ENCODE results near the gene PIGQ.
A peak's percentile ranks its signal among the peaks of the same experiment; 100 is the strongest.

PIGQ gene

DNA sequence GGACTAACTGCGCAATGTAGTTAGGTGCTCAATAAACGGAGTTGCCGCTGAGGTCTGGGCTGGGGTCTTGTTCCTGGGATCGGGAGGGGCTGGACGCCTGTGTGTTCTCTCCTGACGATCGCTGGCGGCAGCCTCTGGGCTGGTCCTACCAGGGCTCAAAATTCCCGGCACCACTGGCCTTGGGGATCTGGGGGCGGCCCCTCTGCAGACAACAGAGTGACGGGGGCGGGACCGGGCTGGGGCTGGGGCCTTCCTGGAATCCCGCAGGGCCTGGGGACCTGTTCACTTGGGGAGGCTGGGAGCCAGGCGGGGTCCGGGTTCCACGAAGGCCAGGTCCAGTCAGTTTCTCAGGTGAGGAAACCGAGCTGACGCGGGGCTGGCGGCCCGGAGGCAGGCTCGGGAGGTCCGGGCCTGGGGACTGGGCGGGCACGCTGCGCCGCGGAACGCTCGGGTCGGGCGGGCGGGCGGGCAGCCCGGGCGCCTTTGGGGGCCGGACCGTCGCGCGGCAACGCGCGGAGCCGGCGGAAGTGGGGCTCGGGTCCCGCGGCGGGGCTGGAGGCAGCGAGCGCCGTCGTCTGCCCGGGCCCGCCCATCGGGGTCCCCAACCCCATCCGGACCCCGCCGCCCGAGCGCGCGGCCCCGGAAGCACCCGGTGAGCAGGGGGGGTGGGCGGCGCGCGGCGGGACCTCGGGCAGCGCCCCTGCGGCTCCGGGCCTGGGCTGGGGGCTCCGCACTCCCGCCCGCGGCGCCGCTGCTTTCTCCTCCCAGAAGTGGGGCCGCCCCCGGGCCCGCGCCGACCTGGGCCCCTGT lies at the start of gene PIGQ:
Gene PIGQ (plus strand): TSS at position 524 of the 810 bp plus-strand sequence. CDS start 4,107 bp downstream, outside the sequence.
- peak; percentile 21 for DNase-seq

DNA sequence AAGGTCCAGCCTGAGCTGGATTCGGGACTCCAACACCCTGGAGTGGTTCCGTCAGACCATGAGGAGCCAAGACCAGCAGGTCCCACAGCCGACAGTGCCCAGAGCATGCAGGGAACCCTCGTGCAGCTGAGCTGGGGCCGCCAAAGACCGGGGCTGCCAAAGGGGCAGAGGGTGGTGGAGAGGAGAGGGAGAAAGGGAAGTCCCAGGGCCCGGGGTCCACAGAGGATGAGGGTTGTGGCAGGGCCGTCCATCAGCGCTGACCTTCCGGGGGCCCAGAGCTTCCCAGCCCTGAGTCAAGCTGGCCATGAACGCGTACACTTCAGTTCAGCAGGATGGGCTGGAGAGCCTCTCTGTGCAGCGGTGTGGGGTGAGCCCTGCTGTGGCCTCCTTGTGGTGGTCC lies 48.9 kb upstream of the PIGQ start:
- DNase-seq: no peak

DNA sequence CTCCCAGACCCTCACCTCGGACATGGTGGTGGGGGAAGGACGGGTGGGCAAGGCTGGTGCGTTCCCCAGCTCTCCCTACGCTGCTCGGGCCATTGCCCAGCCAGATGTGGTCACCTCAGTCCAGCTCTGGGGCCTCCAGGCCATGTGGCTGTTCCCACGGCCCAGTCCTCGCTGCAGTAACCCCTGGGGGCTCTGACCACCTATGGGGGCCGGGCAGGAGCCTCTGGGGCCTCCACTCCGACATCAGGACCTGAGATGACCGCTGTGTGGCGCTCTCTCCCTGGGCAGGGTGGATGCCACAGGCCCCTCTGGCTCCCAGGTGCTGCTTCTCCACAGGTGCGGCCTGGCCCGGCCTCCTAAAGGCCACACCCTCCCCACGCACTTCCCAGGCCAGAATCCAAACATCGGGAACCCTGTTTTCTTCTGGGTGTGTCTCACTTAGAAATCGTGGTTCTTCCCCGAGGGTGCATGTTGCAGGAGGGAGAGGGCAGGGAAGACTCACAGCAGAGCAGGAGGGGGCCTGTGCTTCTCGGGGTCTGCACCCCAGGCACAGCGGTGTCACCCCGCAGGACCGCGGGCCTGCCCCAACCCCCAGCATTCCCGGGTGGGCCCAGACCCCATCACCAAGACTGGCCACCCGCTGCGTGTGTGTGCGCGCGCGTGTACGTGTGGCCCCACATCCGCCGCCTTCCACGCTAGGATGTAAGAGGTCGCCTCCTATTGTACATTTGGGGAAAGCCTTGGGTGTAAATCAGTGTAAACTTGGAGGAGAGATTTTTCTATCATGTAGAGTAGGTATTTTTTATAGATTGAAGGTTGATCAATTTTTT lies 48.2 kb upstream of the PIGQ start:
- no peak for DNase-seq

DNA sequence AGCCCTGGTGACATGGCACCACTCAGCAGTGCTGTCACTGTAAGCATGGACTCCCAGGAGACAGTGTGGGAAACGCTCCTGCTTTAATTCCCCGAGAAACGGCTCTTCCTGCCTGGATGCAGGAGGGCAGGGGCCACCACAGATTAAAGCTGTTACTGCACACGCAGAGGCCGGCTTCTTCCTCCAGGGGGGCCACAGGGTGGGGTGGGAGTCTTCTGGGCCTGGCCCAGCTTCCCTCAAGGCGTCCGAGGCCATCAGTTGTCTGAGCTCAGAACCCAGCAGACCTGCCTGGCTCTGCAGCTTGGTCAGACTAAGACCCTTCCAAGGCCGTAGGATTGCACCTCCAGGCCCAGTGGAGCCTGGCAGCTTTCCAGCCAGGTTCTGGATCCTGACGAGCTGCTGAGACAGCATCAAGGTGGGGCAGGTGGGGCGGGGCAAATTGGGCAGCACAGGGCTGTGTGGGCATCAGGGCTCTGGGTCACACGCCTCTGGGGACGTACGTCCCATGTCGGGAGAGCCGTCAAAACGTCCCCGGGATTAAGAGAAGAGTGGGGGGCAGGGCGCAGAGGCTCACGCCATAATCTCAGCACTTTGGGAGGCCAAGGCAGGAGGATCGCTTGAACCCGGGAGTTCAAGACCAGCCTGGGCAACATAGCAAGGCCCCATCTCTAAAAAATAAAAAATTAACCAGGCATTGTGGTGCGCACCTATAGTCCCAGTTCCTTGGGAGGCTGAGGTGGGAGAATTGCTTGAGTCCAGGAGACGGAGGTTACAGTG lies 47.3 kb upstream of the PIGQ start:
- DNase-seq: no peak

DNA sequence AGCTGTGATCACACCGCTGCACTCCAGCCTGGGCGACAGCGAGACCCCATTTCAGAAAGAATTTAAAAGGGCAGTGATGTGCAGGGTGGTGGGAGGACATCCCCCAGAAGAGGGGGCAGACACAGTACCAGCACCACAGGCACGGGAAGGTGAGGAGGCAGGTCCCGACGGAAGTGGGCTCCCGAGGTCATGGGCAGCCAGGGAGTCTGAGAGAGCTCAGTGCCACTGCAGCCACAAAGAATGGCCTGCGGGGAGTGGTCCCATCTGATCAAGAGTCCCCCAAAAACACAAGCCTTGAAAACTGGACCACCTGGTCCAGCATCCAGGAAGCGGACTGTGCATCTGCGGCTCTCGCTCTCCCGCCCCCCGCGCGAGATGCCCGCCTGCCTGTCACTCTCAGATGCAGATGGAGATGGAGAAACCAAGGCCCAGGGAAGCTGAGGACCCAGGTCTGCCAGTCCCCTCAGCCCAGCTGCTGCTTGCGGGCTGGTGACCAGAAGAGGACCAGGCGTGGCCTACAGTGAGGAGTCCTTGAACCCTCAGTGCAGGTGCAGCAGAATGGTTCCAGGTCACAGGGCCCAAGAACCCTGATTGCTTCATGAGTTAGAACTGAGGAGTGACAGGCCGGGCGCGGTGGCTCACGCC lies 46.5 kb upstream of the PIGQ start:
- no peak for DNase-seq

DNA sequence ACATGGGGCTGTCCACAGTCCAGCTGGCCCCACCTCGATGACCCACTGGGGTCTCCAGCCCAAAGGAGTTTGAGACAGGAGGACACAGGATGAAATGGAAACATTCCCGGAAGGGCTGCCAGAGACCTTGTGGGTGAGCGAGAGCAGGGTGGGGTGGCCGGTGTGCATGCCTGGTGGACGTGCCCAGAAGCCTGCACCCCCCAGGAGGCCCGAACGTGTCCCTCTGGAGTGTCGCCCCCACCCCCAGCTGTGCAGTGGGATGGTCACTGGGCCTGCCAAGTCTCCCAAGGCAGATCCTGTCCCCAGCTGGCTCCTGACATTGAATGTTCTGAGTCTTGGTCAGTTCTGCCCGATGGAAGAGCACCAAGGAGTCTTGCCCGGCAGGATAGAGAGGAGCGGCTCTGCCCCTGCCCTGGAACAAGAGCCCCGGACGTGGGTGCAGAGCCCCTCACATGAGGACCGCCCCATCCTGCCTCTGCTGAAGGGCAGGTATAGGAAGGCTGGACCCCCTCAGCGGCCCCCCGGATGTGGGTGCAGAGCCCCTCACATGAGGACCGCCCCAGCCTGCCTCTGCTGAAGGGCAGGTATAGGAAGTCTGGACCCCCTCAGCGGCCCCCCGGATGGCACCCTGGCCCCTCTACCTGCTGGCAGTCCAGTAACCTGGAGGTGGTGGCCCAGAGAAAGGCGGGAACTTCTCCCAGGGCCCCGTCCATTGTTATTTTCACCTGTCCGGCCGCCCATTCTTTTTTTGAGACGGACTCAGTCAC lies 45.3 kb upstream of the PIGQ start:
- no peak for DNase-seq

DNA sequence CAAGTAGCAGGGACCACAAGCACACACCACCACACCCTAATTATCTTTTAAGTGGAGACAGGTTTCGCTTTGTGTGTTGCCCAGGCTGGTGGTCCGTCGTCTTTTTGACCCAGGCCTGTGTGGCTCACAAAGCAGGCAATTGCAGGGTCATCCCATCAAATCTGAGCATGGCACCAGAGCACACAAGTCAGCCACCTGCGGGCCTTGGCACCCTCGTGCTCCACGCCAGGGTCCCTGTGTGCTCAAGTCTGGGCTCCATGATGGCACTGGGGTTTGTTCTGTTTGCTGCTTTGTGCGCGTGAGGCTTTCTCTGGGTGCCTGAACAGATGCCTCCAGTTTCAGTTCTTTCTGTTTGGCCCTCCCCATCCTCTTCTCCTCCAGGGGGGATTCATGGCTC lies 44.6 kb upstream of the PIGQ start:
- DNase-seq: no peak

DNA sequence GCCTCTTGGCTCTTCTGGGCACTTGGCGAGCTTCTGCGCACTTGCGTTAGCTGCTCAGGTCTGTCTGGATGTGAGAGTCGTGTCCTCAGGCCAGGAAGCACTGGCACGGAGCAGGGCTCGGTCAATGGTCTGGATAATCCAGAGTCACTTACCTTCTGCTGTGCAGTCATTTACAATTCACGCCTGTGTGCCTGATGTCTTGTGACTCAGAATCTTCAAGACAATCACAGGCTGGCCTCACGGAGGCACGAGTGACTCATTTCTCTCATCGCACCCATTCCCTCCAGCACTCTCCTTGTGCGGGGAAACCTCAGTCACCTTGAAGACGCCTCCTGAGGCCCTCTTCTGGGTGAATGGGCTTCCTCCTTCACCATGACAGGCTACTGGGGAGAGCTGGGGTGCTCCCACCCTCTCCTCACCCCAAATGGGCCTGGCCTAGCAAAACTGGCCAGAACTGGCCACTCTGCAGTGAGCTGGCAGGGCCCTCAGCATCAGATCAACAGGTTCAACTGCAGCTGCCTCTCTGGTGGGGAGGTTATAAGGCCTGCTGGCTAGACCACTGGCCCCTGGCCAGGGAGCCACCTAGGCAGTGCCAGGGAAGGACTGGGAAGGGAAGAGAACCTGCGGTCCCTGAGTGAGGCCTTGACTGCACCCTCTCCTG lies 44.1 kb upstream of the PIGQ start:
- no peak for DNase-seq

DNA sequence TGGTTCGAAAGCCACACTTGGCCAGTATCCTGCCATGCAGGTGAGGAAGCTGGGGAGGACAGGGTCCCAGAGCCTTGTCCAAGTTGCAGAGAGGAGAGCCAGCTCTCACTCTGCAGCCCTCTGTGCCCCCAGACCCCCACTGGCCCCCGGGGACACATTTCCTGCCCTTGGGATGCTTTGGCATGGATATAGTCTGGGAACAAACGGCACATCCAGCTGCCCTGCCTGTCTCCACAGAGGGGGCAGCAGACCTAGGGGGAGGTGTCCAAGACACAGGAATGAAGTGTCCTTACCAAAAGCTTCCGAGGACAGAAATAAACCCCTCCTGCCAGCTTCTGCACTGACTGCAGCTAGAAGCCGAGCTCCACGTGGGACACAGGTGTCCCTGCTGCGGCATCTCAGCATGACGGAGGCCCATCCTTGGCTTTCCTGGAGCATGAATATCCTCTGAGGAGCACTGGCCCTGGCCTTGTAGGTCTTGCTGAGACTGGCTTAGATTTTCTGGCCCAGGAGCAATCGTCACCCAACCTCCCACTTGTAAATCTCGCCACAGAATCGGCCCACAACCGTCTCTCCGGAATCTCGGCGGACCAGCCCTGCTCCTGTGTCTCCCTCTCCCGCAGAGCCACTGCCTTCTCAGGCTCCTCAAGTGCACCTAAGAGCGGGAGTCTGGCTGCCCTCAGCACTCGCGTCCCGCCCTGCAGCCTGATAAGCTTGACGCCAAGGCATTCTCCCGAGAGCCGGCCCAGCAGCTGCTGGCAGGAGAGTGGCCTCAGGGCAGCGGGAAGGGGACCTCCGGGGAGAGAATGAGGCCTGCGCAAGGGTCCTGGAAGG lies 43.4 kb upstream of the PIGQ start:
- DNase-seq: peak; percentile 25

DNA sequence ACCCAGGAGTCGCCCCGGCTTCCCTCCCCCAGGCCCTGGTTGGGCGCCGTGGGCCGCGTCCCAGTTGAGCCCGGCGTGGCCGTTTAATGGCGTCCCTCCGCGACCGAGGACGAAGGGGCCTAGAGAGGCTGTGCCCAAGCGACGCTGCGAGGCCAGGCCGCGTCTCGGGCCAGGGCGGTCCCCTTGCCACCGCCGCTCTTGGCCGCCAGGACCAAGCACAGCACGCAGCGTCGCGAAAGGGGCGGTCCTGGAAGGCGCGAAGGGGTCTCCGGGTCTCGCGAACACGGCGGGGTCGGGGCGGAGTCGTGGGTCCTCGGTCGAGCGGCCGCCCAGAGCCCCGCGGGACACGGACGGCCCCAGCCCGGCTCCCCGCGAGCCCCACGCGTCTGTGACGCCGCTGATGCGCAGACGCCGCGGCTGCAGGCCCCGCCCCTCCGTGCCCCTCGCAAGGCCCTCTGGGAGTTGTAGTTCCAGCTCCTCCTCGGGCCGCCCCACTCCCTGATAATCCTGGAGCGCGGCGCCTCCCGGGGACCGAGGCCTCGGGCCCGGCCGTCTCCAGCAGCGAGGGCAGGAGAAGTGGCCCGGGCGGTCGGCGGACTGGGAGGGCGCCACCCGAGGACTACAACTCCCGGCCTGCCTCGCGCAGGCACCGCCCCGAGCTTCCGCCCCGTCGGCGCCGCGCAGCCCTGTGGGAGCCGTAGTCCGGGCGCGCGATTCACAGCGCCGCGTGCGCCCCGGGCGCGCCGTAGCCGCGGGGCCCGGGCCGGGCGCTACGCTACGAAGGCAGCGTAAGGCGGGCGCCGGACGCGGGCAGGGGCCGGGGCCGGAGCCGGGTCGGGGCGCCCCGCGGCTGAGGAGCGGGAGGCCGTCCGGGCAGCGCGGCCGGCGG lies 42.5 kb upstream of the PIGQ start, which contains the start of gene CAPN15:
Gene CAPN15 (plus strand): TSS at position 698 of the 889 bp plus-strand sequence. CDS start 19,127 bp downstream, outside the sequence.
- peak; percentile 70 for DNase-seq

DNA sequence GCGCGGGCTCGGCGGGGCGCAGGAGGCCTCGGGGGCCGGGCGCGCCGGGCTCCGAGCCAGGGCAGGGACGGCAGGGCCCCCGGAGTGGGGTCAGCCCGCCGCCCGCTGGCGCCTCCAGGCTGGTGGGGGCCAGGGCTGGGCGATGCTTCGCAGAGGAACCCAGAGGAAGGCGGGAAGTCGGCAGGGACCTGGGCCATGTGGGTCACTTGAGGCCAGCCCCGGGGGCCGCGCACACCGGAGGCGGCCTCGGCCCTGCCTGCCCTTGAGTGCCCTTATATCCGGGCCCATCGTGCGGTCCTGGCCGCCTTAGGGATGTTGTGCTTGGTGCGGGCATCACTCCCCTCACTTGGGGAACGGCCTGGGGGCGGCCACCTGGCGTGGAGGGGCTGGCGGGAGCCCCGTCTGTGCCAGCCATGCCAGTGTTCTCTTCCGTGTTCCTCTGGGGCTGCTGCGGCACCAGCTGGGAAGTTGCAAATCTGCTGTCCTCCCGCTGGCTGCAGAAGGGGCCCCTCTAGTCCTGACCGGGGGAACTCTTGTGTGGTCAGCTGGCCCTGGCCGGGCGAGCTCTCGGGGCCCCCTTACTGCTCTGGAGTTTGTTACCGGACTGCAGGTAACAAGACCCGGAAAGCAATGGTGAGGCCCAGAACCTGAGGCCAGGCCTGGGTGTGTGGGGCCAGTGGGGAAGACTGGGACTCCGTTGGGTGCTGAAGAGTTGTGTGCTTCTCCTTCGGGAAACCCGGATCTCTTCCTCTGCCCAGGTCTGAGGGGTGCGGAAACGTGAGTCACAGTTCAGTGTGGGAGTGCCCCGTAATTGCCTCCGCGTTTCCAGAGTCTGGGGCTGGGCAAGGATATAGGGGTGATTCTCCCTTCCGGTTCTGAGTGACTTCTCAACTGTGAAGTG lies 41.4 kb upstream of the PIGQ start:
- no peak for DNase-seq

DNA sequence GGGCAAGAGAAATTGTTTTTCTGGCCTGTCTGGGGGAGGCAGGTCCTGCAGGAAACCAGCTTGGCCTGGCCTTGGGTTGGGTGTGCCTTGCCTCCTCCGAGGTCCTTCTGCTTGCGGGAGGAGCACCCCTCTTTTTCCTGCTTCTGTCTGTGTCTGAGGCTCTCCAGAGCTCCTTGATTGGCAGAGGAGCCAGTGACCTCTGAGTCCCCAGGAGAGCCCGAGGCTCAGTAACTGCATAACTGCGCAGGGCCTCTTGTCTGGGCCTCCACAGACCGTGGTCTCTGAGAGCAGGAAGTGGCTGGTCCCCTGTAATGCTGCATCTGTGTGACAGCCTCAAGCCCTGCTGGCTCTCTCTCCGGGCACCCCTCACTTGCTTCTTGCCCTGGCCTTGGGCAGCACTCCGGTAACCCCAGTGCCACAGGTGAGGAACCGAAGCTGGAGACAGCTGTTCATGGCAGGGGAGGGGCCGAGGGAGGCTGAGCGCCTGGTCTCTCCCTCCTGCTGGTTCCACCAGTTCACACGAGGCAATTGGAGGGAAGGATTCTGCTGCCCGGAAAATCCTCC lies 40.7 kb upstream of the PIGQ start:
- no peak for DNase-seq

DNA sequence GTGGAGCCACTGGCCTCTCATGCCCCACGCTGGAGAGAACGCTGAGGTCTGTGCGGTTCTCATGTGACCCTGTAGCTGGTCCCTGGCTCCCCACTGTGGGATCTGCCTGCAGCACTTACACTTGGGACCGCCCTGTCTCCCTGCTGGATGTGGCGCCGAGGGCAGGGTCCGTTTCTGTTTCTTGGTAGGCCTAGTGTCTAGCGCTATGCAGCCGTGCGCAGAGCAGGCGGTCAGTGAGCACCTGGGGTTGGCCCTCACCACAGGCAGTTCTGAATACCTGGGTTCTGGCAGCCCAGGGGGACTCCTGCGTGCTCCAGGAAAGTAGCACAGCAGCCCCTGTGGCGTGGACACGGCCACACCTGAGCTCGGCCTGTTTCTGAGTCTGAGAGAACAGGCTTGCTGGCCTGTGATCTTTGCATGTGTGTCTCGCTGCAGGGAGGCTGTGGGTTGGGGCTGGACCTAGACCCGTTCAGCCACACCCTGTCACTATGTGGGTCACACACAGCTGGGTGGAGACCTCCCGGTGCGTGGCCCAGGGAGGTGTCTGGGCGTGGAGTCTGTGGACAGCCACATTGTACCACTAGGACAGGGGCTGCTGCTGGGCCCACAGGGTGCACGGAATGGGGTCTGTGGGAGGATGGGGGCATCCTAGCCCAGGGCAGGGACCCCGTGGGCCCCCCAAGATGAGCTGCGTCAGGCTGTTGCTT lies 39.5 kb upstream of the PIGQ start:
- no peak for DNase-seq

DNA sequence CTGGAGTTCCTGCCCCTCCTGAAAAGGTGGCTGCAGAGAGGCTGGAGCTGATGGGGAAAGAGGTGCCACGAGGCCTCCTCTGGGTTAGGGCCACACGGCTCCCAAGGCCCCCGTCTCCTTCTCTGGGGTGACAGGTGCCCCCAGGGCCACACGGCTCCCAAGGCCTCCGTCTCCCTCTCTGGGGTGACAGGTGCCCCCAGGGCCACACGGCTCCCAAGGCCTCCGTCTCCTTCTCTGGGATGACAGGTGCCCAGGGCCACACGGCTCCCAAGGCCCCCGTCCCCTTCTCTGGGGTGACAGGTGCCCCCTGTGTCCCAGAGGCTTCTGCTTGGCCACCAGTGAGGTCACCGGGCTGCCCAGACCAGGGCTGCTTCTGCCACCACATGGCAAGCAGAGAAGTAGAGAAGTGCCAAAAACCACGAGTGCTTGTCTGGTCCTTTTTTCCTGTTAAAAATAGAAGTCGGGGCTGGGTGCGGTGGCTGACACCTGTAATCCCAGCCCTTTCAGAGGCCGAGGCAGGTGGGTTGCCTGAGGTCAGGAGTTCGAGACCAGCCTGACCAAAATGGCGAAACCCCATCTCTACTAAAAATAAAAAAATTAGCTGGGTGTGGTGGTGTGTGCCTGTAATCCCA lies 38.2 kb upstream of the PIGQ start:
- no peak for DNase-seq

DNA sequence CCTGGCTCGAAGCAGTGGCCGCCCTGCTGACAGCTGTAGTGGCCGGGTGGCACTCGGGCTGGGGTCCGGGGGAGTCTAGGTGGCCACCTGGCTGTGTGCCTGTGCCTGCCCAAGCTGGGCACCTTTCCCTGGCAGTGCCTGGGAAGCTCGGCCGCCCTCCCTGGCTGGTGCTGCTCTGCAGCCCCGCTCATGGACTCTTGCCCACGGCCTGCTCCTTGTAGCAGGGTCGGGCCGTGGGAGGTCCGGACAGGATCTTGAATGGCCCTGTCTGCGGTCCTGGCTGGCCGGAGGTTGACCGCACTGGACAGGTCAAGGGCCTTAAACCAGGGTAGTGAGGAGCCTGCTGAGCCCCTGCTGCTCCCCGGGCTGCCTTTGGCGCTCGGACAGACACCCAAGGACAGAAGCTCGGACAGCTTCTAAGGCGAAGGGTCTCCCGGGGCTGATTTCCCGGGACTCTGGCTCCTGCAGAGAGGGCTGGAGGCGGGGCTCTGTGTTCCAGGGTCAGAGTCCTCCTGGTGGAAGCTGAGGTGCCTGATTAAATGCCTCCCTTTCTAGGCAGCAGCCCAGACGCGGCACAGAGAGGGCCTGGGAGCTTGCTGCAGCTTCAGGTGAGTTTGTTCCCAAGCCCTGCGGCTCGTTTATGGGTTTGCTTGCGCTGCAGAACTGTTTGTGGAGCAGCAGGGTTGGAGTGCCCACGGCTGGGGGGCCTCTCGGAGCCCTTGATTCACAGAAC lies 36.2 kb upstream of the PIGQ start:
- DNase-seq: no peak

DNA sequence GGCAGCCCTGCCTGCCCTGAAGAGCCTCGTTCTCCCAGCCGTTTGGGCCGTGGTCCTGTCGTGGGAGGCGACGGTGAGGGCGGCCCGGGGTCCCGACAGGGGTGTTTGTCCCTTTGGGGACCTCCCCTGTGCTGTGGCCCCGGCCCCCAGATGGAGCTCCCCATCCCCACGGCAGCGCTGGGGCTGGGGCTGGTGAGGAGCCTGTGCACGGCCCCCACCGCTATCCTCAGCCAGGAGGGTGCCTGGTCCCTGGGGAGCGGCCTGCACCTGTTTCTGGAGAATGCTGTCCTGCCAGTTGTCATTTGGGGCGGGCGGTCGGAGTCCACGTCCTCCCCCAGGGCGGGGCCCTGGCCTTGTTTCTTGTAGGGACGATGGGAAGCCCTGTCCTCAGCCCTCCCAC lies 35.6 kb upstream of the PIGQ start:
- DNase-seq: no peak

Measured in DMS 273 treated with DMSO at 0.1 percent for 48 hours (cell line).